AG09309 (cell line): ENCODE results near the gene PRMT5.
A peak's percentile ranks its signal among the peaks of the same experiment; 100 is the strongest.

Experiments used
- DNase-seq: peaks from one replicate; pipeline ENCODE4 v3.0.0-alpha.2; 2010; ENCODE audit warnings: low read depth
- H3K4me3 ChIP-seq: 2 replicates; pipeline ENCODE4 v1.5.1; 2011; ENCODE audit warnings: mild to moderate bottlenecking, low read depth, low read length, moderate library complexity; ENCODE audit not compliant: control insufficient read depth
- CTCF ChIP-seq: IDR thresholded peaks from 2 replicates; pipeline ENCODE4 v1.5.1; 2011; ENCODE audit warnings: mild to moderate bottlenecking, low read depth, low read length, inconsistent platforms; ENCODE audit not compliant: insufficient read depth, control insufficient read depth; ENCODE audit errors: missing control alignments

The PRMT5 gene

GRCh38 chr14:22890416-22890815 is 38.8 kb downstream of the PRMT5 start:
- no peak for DNase-seq
- no peak overlapping the region for H3K4me3 ChIP-seq
- peak; percentile 1 for TF ChIP-seq CTCF

GRCh38 chr14:22888662-22889061 is 40.5 kb downstream of the PRMT5 start:
- no peak for TF ChIP-seq CTCF
- no peak overlapping the region for H3K4me3 ChIP-seq
- no peak for DNase-seq

GRCh38 chr14:22887990-22888378 is 41.2 kb downstream of the PRMT5 start:
- H3K4me3 ChIP-seq: no peak overlapping the region; the same call in 1 of the 2 replicates
- TF ChIP-seq CTCF: no peak
- no peak for DNase-seq

- H3K4me3 ChIP-seq: peak overlapping the region; percentile 42
- no peak for TF ChIP-seq CTCF
- DNase-seq: no peak
These were observed 41.8 kb downstream of the PRMT5 start for GRCh38 chr14:22887260-22887989.

- peak overlapping the region; percentile 42 for H3K4me3 ChIP-seq
- peak; percentile 10 for TF ChIP-seq CTCF
- DNase-seq: no peak
These were observed 42.5 kb downstream of the PRMT5 start for GRCh38 chr14:22886500-22887259.

- no peak for TF ChIP-seq CTCF
- DNase-seq: no peak
- no peak overlapping the region for H3K4me3 ChIP-seq
These were observed 43.2 kb downstream of the PRMT5 start for GRCh38 chr14:22885975-22886374.
